Measurements from ENCODE around the gene ANKRD17. TPM values are rescaled to one million over a fixed set of nuclear protein-coding genes. Genes with fewer than 3 reads are reported as not detected.

ANKRD17 gene
- total and polyA plus RNA-seq, 2 of the 4 experiments (the other 2 are of a cell fraction): 28.5 to 75.3 TPM

DNA sequence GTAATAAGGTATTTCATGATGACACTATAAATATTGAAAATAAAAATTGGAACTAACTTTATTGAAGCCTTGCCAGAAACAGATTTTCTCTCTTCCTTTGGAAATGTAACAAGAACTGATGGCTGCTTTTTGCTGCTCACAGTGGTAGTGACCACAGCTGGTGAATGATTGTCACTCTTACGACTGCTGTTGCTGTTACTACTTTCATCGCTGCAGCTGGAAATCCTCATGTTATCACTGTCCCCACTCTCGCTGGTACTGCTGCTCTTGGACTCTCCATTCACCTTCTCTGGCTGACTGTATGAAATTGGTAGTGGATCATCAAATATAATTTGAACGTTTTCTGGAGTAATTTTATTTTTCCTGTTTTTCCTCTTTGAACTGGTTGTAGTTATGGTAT is 160.6 kb downstream of the ANKRD17 start:
- Histone ChIP-seq H2AK9ac (replicated peaks; ENCODE audit: low read depth, low read length, poor library complexity) (no peak overlapping the region), H3K36me3 (ENCODE audit: control insufficient read depth, insufficient read depth, low read length) (peaks cover 38% of the 10 kb centered on the region), H2BK15ac (ENCODE audit: low read depth, low read length) (no peak overlapping the region), H3K4me1 (ENCODE audit: control insufficient read depth, insufficient read depth, low read length) (no peaks in the 10 kb centered on the region), H3K9me1 (ENCODE audit: insufficient read depth, low read length) (0 out of 2 replicates have a peak, but pooled peaks cover 2% of the 10 kb centered on the region), H3K9ac (ENCODE audit: low read depth, low read length) (no peak overlapping the region), H4K91ac (ENCODE audit: insufficient read depth, low read depth, low read length) (no peak overlapping the region), H3K27ac (ENCODE audit: insufficient read depth, low read length) (no peak overlapping the region), H3K4me3 (ENCODE audit: insufficient read depth, low read depth, low read length) (no peak overlapping the region), H3K14ac (replicated peaks; ENCODE audit: low read depth, low read length) (no peak overlapping the region), H2BK120ac (ENCODE audit: low read depth, low read length) (no peak overlapping the region), H4K8ac (ENCODE audit: low read depth in 2 of 2, low read length in 2 of 2) (no peak overlapping the region), H3K4ac (ENCODE audit: low read depth, low read length) (no peak overlapping the region), H4K5ac (ENCODE audit: low read depth, low read length) (no peak overlapping the region), H2AK5ac (ENCODE audit: low read depth, low read length) (no peak overlapping the region), H3K4me2 (ENCODE audit: low read depth, low read length) (no peak overlapping the region), H2BK5ac (ENCODE audit: low read depth, low read length, poor library complexity, severe bottlenecking) (no peak overlapping the region), H3K23ac (ENCODE audit: low read depth, low read length) (no peak overlapping the region), H3K18ac (ENCODE audit: low read depth, low read length) (no peak overlapping the region), H3K56ac (ENCODE audit: extremely low read depth, insufficient read depth, low read length) (no peak overlapping the region), H3K9me3 (ENCODE audit: control insufficient read depth, insufficient read depth, low read length) (no peaks in the 10 kb centered on the region), H3K27me3 (ENCODE audit: control insufficient read depth, insufficient read depth, low read length) (no peaks in the 10 kb centered on the region), H3K79me1 (ENCODE audit: low read depth in 1 of 2, low read length in 2 of 2) (peaks cover 5 to 16% of the 10 kb centered on the region in 2 experiments; a peak in 3 of 4 replicates), H2AFZ (replicated peaks; ENCODE audit: low read length, poor library complexity) (no peak overlapping the region), H4K20me1 (ENCODE audit: insufficient read depth, low read length) (no peaks in the 10 kb centered on the region; the same call in 1 of the 2 replicates), H2BK20ac (ENCODE audit: low read depth, low read length) (no peak overlapping the region)
- in situ Hi-C loops (cut with MboI; ENCODE audit: low sequenced_read_pairs): no loop called here
- no TSS peak for BruUV-seq (replicated peaks)
- ChIA-PET CTCF (no interaction called here), POLR2A (ENCODE audit: unreplicated experiment) (no interaction called here)
- DNase-seq (no peak), ATAC-seq (ENCODE audit: low read depth) (no peak)
- intact Hi-C loops (cut with micrococcal nuclease): no loop called here
- no peak for TF ChIP-seq CTCF (conservative IDR thresholded peaks at IDR 0.05; ENCODE audit: low read depth, low read length)
- no peak for TF ChIP-seq CEBPB (IDR thresholded peaks at IDR 0.05; ENCODE audit: low read depth, low read length)
- no peak for TF ChIP-seq RCOR1 (IDR thresholded peaks at IDR 0.05; ENCODE audit: insufficient replicate concordance, low read length)
- TF ChIP-seq POLR2A (IDR thresholded peaks at IDR 0.05; ENCODE audit: low read depth, low read length): no peak
- no peak for TF ChIP-seq RFX5 (IDR thresholded peaks at IDR 0.05; ENCODE audit: low read depth, low read length)
- TF ChIP-seq MAFK (IDR thresholded peaks at IDR 0.05; ENCODE audit: low read depth, low read length): no peak
- TF ChIP-seq, protein P1, sequence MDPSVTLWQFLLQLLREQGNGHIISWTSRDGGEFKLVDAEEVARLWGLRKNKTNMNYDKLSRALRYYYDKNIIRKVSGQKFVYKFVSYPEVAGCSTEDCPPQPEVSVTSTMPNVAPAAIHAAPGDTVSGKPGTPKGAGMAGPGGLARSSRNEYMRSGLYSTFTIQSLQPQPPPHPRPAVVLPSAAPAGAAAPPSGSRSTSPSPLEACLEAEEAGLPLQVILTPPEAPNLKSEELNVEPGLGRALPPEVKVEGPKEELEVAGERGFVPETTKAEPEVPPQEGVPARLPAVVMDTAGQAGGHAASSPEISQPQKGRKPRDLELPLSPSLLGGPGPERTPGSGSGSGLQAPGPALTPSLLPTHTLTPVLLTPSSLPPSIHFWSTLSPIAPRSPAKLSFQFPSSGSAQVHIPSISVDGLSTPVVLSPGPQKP (IDR thresholded peaks at IDR 0.05; ENCODE audit: borderline replicate concordance, low read depth, low read length): no peak
- no peak for TF ChIP-seq NFE2L2 (IDR thresholded peaks at IDR 0.05; ENCODE audit: low read depth, low read length)
- no peak for TF ChIP-seq CHD1 (IDR thresholded peaks at IDR 0.05; ENCODE audit: low read depth, low read length)
- TF ChIP-seq, protein P2, sequence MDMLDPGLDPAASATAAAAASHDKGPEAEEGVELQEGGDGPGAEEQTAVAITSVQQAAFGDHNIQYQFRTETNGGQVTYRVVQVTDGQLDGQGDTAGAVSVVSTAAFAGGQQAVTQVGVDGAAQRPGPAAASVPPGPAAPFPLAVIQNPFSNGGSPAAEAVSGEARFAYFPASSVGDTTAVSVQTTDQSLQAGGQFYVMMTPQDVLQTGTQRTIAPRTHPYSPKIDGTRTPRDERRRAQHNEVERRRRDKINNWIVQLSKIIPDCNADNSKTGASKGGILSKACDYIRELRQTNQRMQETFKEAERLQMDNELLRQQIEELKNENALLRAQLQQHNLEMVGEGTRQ (IDR thresholded peaks at IDR 0.05; ENCODE audit: low read depth, low read length): no peak
- TF ChIP-seq MAZ (IDR thresholded peaks at IDR 0.05; ENCODE audit: borderline replicate concordance, low read depth, low read length): no peak
- TF ChIP-seq SMC3 (IDR thresholded peaks at IDR 0.05; ENCODE audit: low read depth, low read length): no peak
- TF ChIP-seq BHLHE40 (IDR thresholded peaks at IDR 0.05; ENCODE audit: low read depth, low read length): no peak
- no peak for TF ChIP-seq RAD21 (IDR thresholded peaks at IDR 0.05; ENCODE audit: low read length)
- TF ChIP-seq FOS (IDR thresholded peaks at IDR 0.05; ENCODE audit: low read depth, low read length): no peak
- TF ChIP-seq MXI1 (IDR thresholded peaks at IDR 0.05; ENCODE audit: borderline replicate concordance, low read depth, low read length): no peak
- no CpG with 5 or more reads among the region's 4 CpGs for WGBS, 2 experiments (ENCODE audit: extremely low coverage in 2 of 2, insufficient read length in 1 of 2)
- dilution Hi-C loops (cut with HindIII; ENCODE audit: low sequenced_read_pairs, unreplicated experiment): no loop called here

All from IMR-90 (cell line).